C4-2B (cell line): ENCODE data around the gene ZNF75A.
"Not testable (repeated sequence)": the region's sequence is repeated elsewhere in the genome, so short reads cannot be mapped to it uniquely, and the experiment has no call there.

Experiments
- H3K27ac ChIP-seq: fragments of 450-650 bp; 2 replicates; pipeline ENCODE4 v1.5.1; 2017
- CTCF ChIP-seq: fragments of 450-650 bp; conservative IDR thresholded peaks from 2 replicates; pipeline ENCODE4 v1.5.1; 2017; ENCODE audit warnings: mild to moderate bottlenecking
- ZFX ChIP-seq: fragments of 450-650 bp; IDR thresholded peaks from 2 replicates; pipeline ENCODE4 v1.6.1; 2017

ZNF75A gene

GRCh38 chr16:3266873-3267537, 38.3 kb upstream of the ZNF75A start:
- TF ChIP-seq CTCF (peak; percentile 57), ZFX (no peak)

GRCh38 chr16:3268294-3268693, 37.0 kb upstream of the ZNF75A start:
- TF ChIP-seq ZFX, result no peak
- no peak for TF ChIP-seq CTCF
- no peak overlapping the region for H3K27ac ChIP-seq

More at GRCh38 chr16:3266873-3267537, 38.3 kb upstream of the ZNF75A start:
- H3K27ac ChIP-seq, result no peak overlapping the region

GRCh38 chr16:3270718-3271117, 34.6 kb upstream of the ZNF75A start:
- not testable (repeated sequence) for H3K27ac ChIP-seq

- not testable (repeated sequence) for H3K27ac ChIP-seq
These were observed 34.0 kb upstream of the ZNF75A start for GRCh38 chr16:3271281-3271680.

GRCh38 chr16:3274490-3274889, 30.8 kb upstream of the ZNF75A start:
- no peak for TF ChIP-seq ZFX
- no peak for TF ChIP-seq CTCF
- no peak overlapping the region for H3K27ac ChIP-seq

- no peak overlapping the region for H3K27ac ChIP-seq
- TF ChIP-seq ZFX (no peak), CTCF (no peak)
These were observed 30.4 kb upstream of the ZNF75A start for GRCh38 chr16:3274947-3275346.

- TF ChIP-seq CTCF, result no peak
- no peak for TF ChIP-seq ZFX
These were observed 28.6 kb upstream of the ZNF75A start for GRCh38 chr16:3276679-3277078.

GRCh38 chr16:3281222-3281820, 24.0 kb upstream of the ZNF75A start:
- TF ChIP-seq CTCF (no peak), ZFX (no peak)
- no peak overlapping the region for H3K27ac ChIP-seq

More at GRCh38 chr16:3276679-3277078, 28.6 kb upstream of the ZNF75A start:
- no peak overlapping the region for H3K27ac ChIP-seq
